Activated T-cell treated with anti-CD3 and anti-CD28 coated beads, Interleukin-2, amount 50 U/mL, for 4 hours (primary cell): ENCODE results near the gene PTPRM. TPM values are rescaled to one million over a fixed set of nuclear protein-coding genes. Genes with fewer than 3 reads are reported as not detected.

Source experiments
- ATAC-seq, 2 donors: fragments of 200-7000 bp; cut with Tn5 transposase; one replicate each; pipeline ENCODE4 v1.10.0; 2021
- DNase-seq: peaks from one replicate; pipeline ENCODE4 v3.0.0-alpha.2; 2020
- H3K27me3 Mint-ChIP-seq: one replicate; pipeline ENCODE4 v1.8.0; 2021; ENCODE audit warnings: low read depth, mixed read lengths
- H3K36me3 Mint-ChIP-seq: one replicate; pipeline ENCODE4 v1.8.0; 2022; ENCODE audit warnings: mixed read lengths; ENCODE audit not compliant: insufficient read depth
- H3K4me1 Mint-ChIP-seq: one replicate; pipeline ENCODE4 v1.8.0; 2021; ENCODE audit warnings: low read depth, mixed read lengths
- H3K4me3 Mint-ChIP-seq: one replicate; pipeline ENCODE4 v1.8.0; 2021; ENCODE audit warnings: mild to moderate bottlenecking, moderate library complexity, mixed read lengths
- H3K9me3 Mint-ChIP-seq: one replicate; pipeline ENCODE4 v1.8.0; 2021; ENCODE audit warnings: mixed read lengths
- total RNA-seq, 3 donors: library from RNA; stranded (reverse); gene quantifications; one replicate each; pipeline ENCODE4 v1.2.1, GENCODE V29; 2021

The PTPRM gene
- total RNA-seq, 3 donors from 2014 or later = 1.5 to 3.5 (median 2.3) TPM

DNA sequence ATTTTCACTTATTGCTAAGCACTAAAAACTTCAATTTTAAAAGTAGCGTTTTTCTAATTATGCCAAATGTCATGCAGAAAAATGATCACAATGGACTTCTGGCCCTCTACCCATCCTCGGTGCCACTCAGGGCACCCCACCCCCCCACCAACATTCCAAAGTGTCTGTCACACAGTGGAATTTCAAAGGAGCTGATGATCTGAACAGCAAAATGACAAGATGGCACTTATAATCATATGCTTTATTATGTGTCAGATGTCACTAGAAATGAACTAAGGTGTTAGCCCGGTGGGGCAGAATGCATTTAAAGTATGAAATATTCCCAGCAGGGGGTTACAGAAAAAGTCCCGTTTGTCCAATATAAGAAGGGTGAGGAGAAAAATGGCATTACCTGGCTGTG is 681.5 kb downstream of the PTPRM start:
- Mint-ChIP-seq H3K27me3 (no peaks in the 10 kb centered on the region), H3K9me3 (peaks cover 3% of the 10 kb centered on the region), H3K4me1 (no peaks in the 10 kb centered on the region), H3K4me3 (no peak overlapping the region), H3K36me3 (no peaks in the 10 kb centered on the region)
- ATAC-seq (no peak), DNase-seq (no peak)

DNA sequence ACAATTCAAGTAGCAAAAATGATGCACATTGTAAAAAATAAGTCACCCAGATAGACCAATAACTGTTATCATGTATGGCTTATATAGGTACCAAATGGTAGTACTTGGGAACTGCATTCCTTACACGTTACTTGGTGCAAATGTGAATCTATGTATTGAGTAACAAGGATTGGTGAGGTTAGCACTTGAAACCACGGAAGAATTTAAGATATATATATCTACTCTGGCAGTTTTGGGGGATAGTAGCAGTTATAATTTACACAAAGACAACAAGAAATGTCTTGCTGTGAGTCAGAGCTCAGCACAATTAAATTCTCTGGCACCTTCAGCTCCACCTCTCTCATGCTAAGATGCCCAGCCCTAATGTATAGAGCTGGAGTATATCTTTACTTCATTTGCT is 682.7 kb downstream of the PTPRM start:
- no peak for ATAC-seq
- H3K27me3 Mint-ChIP-seq = no peaks in the 10 kb centered on the region
- H3K9me3 Mint-ChIP-seq = peaks cover 3% of the 10 kb centered on the region
- no peak for DNase-seq
- H3K36me3 Mint-ChIP-seq = no peaks in the 10 kb centered on the region
- no peaks in the 10 kb centered on the region for H3K4me1 Mint-ChIP-seq
- H3K4me3 Mint-ChIP-seq = no peak overlapping the region

GRCh38 chr18:8252371-8252770 is 685.3 kb downstream of the PTPRM start:
- Mint-ChIP-seq H3K27me3 (no peaks in the 10 kb centered on the region), H3K36me3 (no peaks in the 10 kb centered on the region), H3K9me3 (peaks cover 3% of the 10 kb centered on the region), H3K4me1 (no peaks in the 10 kb centered on the region), H3K4me3 (no peak overlapping the region)
- DNase-seq = no peak
- ATAC-seq = no peak

- H3K27me3 Mint-ChIP-seq = no peaks in the 10 kb centered on the region
- no peak overlapping the region for H3K4me3 Mint-ChIP-seq
- H3K4me1 Mint-ChIP-seq = no peaks in the 10 kb centered on the region
- H3K36me3 Mint-ChIP-seq = no peaks in the 10 kb centered on the region
- H3K9me3 Mint-ChIP-seq = peaks cover 3% of the 10 kb centered on the region
- ATAC-seq = no peak
- DNase-seq = no peak
These were observed 686.8 kb downstream of the PTPRM start for GRCh38 chr18:8253944-8254343.

DNA sequence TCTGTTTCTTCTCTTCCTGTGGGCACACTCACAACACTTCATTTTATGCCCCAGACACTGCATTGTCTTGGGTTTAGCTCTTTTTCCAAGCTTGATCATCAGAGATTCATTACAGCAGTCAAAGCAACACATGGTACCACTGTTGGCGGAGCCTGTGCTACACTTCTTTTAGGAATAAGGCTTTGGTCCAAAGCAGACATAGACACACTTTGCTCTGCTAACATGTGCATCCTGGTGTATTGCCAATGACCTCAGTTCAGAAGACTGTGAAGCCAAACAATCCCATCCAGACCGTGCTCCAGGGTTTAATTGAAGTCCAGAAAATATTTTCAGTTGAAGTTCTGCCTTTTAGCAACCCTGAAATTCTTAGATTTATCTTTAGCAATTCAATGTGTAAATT is 687.5 kb downstream of the PTPRM start:
- ATAC-seq (no peak), DNase-seq (no peak)
- no peaks in the 10 kb centered on the region for H3K36me3 Mint-ChIP-seq
- no peaks in the 10 kb centered on the region for H3K27me3 Mint-ChIP-seq
- no peaks in the 10 kb centered on the region for H3K4me1 Mint-ChIP-seq
- peaks cover 3% of the 10 kb centered on the region for H3K9me3 Mint-ChIP-seq
- H3K4me3 Mint-ChIP-seq = no peak overlapping the region

- ATAC-seq (no peak), DNase-seq (no peak)
- H3K9me3 Mint-ChIP-seq = no peaks in the 10 kb centered on the region
- no peaks in the 10 kb centered on the region for H3K36me3 Mint-ChIP-seq
- no peaks in the 10 kb centered on the region for H3K27me3 Mint-ChIP-seq
- H3K4me3 Mint-ChIP-seq = no peak overlapping the region
- no peaks in the 10 kb centered on the region for H3K4me1 Mint-ChIP-seq
These were observed 690.8 kb downstream of the PTPRM start for GRCh38 chr18:8257851-8258434.

DNA sequence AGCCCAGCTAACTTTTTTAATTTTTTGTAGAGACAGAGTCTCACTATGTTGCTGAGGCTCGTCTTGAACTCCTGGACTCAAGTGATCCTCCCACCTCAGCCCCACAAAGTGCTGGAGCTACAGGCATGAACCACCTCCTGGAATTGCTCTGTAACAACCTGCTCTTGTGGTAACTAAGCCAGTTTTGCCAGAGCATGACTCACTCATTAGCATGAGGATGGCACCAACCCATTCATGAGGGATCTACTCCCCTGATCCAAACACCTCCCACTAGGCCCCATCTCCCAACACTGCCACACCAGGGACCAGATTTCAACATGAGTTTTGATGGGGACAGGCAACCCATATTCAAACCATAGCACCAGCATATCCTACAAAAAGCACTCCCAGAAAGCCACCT is 693.2 kb downstream of the PTPRM start:
- no peak overlapping the region for H3K4me3 Mint-ChIP-seq
- H3K27me3 Mint-ChIP-seq = no peaks in the 10 kb centered on the region
- no peak for ATAC-seq
- H3K36me3 Mint-ChIP-seq = no peaks in the 10 kb centered on the region
- no peak for DNase-seq
- no peaks in the 10 kb centered on the region for H3K4me1 Mint-ChIP-seq
- no peaks in the 10 kb centered on the region for H3K9me3 Mint-ChIP-seq

- no peak for DNase-seq
- no peaks in the 10 kb centered on the region for H3K36me3 Mint-ChIP-seq
- no peaks in the 10 kb centered on the region for H3K27me3 Mint-ChIP-seq
- ATAC-seq = no peak
- H3K9me3 Mint-ChIP-seq = no peaks in the 10 kb centered on the region
- no peak overlapping the region for H3K4me3 Mint-ChIP-seq
- H3K4me1 Mint-ChIP-seq = no peaks in the 10 kb centered on the region
These were observed 693.7 kb downstream of the PTPRM start for GRCh38 chr18:8260827-8261226.

DNA sequence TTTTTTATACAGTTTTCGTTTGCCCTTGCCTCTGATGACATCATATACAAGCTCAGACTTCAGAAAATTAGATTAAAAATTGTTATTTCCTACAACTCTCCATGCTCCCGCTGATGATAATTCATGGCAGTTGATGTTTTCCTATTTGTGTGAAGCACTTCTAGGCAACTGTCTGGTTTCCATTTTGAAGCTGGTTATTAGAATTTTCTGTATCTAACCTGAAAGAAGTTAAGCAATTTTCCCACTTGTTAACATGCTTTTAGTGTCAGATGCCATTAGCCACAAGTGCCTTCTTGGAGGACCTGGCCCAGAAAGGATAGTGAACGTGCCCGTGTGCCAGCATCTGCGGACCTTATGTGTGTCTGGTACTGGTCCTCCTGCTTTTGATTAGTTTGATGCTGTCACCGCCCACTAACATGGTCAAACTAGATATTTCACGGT is 694.6 kb downstream of the PTPRM start:
- H3K36me3 Mint-ChIP-seq = no peaks in the 10 kb centered on the region
- H3K4me1 Mint-ChIP-seq = no peaks in the 10 kb centered on the region
- H3K27me3 Mint-ChIP-seq = no peaks in the 10 kb centered on the region
- ATAC-seq (no peak), DNase-seq (no peak)
- no peaks in the 10 kb centered on the region for H3K9me3 Mint-ChIP-seq
- no peak overlapping the region for H3K4me3 Mint-ChIP-seq

- no peaks in the 10 kb centered on the region for H3K27me3 Mint-ChIP-seq
- ATAC-seq (no peak), DNase-seq (no peak)
- no peaks in the 10 kb centered on the region for H3K36me3 Mint-ChIP-seq
- H3K4me1 Mint-ChIP-seq = no peaks in the 10 kb centered on the region
- H3K4me3 Mint-ChIP-seq = no peak overlapping the region
- no peaks in the 10 kb centered on the region for H3K9me3 Mint-ChIP-seq
These were observed 695.1 kb downstream of the PTPRM start for GRCh38 chr18:8262221-8262620.

DNA sequence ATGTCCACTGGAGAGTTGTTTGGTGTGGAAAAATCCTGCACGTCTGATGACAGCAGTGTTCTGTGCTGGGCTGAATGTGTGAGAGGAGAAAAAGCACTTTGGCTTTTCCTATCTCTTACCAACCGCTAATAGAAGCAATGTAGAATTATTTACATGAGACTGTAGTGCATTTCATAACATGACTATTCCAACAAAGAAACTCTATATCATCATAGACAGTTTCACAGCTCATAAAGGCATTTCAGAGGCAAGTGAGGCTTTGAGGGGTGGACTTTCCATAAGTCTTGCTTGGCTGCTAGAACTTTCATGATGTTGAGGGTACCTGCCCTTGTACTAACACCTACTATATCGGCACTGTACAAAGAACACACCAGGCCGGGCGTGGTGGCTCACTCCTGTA is 697.0 kb downstream of the PTPRM start:
- no peaks in the 10 kb centered on the region for H3K9me3 Mint-ChIP-seq

DNA sequence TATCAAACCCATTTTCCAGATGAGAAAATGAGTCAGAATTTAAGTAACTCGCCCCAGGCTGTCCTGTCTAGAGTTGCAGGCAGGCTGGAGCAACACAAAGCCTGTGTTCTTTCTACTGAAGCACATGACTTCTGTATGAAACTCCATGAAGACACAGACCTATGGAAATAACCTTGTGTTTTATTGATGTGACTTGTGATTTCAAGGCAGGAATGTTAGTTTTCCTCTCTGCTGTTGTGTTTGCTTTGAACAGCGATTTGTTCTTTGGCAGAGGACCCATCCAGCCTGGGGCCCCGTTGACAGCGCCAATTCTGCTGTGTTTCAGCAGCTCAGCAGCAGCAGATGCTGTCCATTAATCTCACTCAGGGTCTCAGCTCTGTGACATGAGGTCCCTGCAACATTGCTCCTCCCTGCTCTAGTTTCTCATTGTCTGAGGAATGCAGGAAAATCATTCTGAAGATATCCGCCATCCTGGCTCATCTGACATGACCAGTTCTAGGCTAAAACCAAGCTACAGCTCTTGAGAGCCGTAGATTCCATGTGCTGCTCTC is 697.8 kb downstream of the PTPRM start:
- Mint-ChIP-seq H3K9me3 (no peaks in the 10 kb centered on the region), H3K36me3 (no peaks in the 10 kb centered on the region), H3K27me3 (no peaks in the 10 kb centered on the region), H3K4me3 (no peak overlapping the region), H3K4me1 (no peaks in the 10 kb centered on the region)
- ATAC-seq (no peak), DNase-seq (no peak)

More for the DNA sequence above, 697.0 kb downstream of the PTPRM start:
- DNase-seq (no peak), ATAC-seq (no peak)
- Mint-ChIP-seq H3K27me3 (no peaks in the 10 kb centered on the region), H3K36me3 (no peaks in the 10 kb centered on the region), H3K4me3 (no peak overlapping the region), H3K4me1 (no peaks in the 10 kb centered on the region)

GRCh38 chr18:8272254-8272653 is 705.1 kb downstream of the PTPRM start:
- H3K4me3 Mint-ChIP-seq = no peak overlapping the region
- no peak for ATAC-seq

GRCh38 chr18:8274370-8274769 is 707.3 kb downstream of the PTPRM start:
- H3K4me3 Mint-ChIP-seq = no peak overlapping the region
- no peak for DNase-seq

More at GRCh38 chr18:8272254-8272653, 705.1 kb downstream of the PTPRM start:
- no peak for DNase-seq
- no peaks in the 10 kb centered on the region for H3K36me3 Mint-ChIP-seq
- no peaks in the 10 kb centered on the region for H3K27me3 Mint-ChIP-seq
- H3K4me1 Mint-ChIP-seq = no peaks in the 10 kb centered on the region
- H3K9me3 Mint-ChIP-seq = no peaks in the 10 kb centered on the region

GRCh38 chr18:8276406-8276805 is 709.3 kb downstream of the PTPRM start:
- Mint-ChIP-seq H3K4me1 (no peaks in the 10 kb centered on the region), H3K9me3 (peaks cover 4% of the 10 kb centered on the region), H3K27me3 (no peaks in the 10 kb centered on the region), H3K36me3 (no peaks in the 10 kb centered on the region), H3K4me3 (no peak overlapping the region)
- DNase-seq (no peak), ATAC-seq (no peak)

More at GRCh38 chr18:8274370-8274769, 707.3 kb downstream of the PTPRM start:
- Mint-ChIP-seq H3K27me3 (no peaks in the 10 kb centered on the region), H3K36me3 (no peaks in the 10 kb centered on the region), H3K9me3 (no peaks in the 10 kb centered on the region), H3K4me1 (no peaks in the 10 kb centered on the region)
- ATAC-seq = no peak
